Cardiac fibroblast (primary cell): Measurements from ENCODE around the gene FOXRED2.
"Not testable (repeated sequence)": the region's sequence is repeated elsewhere in the genome, so short reads cannot be mapped to it uniquely, and the experiment has no call there.

ENCODE experiments used
- DNase-seq, 2 donors: peaks; one replicate each; pipeline versions ENCODE4 v3.0.0 to v3.0.0-alpha.2; 2010; ENCODE audit warnings: low read depth in 2 of 2
- H3K4me3 ChIP-seq, 2 donors: replicated peaks in 1 of 2; 1 replicate in 1 of 2; 2 replicates in 1 of 2; pipeline ENCODE4 v1.5.1; 2011; ENCODE audit warnings: low read depth in 2 of 2, low read length in 2 of 2, mild to moderate bottlenecking in 2 of 2, moderate library complexity in 1 of 2
- TF ChIP-seq, protein P1 (sequence below): IDR thresholded peaks from one replicate; pipeline ENCODE4 v1.5.1; 2011; ENCODE audit warnings: low read depth, mild to moderate bottlenecking, low read length, inconsistent platforms

Gene FOXRED2

GRCh38 chr22:36456464-36456845, 50.4 kb downstream of the FOXRED2 start:
- H3K4me3 ChIP-seq, result no peak overlapping the region
- DNase-seq, result no peak
- TF ChIP-seq, protein P1, sequence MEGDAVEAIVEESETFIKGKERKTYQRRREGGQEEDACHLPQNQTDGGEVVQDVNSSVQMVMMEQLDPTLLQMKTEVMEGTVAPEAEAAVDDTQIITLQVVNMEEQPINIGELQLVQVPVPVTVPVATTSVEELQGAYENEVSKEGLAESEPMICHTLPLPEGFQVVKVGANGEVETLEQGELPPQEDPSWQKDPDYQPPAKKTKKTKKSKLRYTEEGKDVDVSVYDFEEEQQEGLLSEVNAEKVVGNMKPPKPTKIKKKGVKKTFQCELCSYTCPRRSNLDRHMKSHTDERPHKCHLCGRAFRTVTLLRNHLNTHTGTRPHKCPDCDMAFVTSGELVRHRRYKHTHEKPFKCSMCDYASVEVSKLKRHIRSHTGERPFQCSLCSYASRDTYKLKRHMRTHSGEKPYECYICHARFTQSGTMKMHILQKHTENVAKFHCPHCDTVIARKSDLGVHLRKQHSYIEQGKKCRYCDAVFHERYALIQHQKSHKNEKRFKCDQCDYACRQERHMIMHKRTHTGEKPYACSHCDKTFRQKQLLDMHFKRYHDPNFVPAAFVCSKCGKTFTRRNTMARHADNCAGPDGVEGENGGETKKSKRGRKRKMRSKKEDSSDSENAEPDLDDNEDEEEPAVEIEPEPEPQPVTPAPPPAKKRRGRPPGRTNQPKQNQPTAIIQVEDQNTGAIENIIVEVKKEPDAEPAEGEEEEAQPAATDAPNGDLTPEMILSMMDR, result no peak

DNA sequence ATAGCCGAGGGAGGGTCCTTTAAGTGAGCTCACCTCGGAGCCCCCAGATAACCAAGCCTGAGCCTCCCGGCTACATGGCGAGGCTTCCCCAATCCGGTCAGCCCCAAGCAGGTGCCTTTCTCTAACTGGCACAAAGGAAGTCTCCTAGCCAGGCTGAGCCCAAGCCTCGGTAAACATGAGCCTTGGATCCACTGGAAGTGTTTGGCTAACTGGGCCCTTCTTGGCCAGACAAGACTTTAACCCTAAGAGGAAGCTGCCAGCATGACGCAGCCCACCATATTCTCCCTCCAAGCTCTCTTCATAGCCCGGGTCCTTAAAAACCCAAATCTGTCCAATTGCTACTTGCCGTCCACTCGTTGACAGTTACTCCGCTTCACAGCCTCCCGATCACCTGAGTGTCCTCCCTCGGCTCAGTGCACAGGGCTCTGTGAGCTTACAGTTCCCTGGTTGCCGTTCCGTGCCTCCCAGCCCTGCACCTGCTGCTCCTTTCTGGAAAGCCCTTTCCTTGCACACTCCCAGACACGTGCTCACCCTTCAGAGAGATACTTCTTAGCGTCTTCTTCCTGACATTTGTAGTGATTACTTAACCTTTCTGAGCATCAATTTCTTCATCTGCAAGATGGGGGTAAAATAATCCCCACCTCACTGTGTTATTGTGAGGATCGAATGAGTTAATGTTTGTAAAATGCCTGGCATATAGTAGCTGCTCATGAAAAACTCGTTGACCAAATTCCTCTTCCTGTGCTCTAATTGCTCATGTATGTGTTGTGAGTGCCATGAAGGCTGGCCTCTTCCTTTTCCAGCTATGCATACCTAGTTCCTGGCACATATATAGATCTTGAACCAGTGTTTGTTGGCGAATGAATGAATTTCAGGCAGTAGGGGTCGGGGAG, 51.0 kb downstream of the FOXRED2 start:
- no peak for DNase-seq
- TF ChIP-seq, protein P1, result no peak
- peak overlapping the region in 1 of 2 donors; percentile 15 for H3K4me3 ChIP-seq

DNA sequence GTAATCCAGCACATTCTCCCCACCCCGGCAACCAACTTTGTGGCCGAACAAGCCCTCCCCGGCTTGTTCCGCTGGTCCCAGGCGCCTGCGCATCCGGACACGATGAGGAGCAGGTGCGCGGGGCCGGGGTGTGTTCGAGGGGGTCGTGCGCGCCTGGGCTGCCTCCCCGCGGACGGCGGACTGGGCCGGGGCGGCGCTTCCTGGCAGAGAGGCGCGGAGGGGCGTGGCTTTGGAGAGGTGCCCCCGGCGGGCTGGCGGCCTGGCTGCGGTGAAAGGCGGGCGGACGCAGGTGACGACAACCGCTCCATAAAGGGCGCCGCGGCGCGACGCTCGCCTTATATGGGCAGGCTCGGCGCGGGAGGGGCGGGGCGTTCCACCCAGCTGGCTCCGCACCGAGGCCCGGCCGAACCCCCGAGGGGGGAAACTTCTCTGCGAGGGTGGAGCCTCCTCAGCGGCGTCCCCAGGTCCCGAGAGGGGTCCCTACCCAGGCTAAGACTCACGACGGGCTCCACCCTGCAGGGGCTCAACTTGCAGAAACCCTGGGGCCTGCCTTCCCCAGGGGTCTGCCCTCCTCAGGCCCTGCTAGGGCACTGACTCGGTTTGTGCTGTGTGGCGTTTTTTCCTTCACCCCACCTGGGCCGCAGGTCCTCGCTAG, 51.8 kb downstream of the FOXRED2 start:
- H3K4me3 ChIP-seq, result peak overlapping the region; percentile 15 to 37
- peak; percentile 82 to 88 for DNase-seq
- TF ChIP-seq, protein P1, result no peak

GRCh38 chr22:36453855-36454378, 52.9 kb downstream of the FOXRED2 start:
- DNase-seq, result no peak
- TF ChIP-seq, protein P1, result no peak
- H3K4me3 ChIP-seq, result no peak overlapping the region

- not testable (repeated sequence) for H3K4me3 ChIP-seq, DNase-seq
Measured at GRCh38 chr22:36452978-36453607, 53.7 kb downstream of the FOXRED2 start.

DNA sequence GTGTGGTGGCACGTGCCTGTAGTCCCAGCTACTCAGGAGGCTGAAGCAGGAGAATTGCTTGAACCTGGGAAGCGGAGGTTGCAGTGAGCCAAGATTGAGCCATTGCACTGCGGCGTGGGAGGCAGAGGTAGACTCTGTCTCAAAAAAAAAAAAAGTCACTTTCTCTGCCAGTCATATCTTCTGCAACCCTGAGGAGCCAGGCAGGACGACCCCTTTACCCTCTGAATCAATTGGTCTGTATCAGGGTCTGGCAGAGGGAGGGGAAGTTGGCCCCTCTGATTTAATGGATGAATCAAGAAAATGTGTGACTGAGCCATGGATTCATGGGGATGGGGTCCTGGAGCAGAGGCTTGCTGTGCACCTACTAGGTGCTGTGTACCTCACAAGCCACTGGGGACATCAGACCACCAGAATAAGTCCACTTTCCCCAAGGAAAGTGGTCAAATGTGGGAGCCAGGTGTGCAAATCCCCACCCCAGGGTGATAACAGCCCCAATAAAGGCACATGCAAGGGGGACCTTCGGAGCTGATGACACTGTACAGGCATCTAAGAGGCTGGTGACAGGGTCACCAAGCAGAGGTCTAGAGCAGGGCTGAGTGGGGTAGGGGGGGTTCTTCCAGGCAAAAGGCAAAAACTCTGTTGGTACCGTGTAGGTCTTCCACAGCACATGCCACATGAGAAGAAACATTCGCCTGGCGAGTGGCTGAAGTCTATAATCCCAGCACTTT, 54.4 kb downstream of the FOXRED2 start:
- DNase-seq, result no peak
- TF ChIP-seq, protein P1, result no peak
- no peak overlapping the region for H3K4me3 ChIP-seq

DNA sequence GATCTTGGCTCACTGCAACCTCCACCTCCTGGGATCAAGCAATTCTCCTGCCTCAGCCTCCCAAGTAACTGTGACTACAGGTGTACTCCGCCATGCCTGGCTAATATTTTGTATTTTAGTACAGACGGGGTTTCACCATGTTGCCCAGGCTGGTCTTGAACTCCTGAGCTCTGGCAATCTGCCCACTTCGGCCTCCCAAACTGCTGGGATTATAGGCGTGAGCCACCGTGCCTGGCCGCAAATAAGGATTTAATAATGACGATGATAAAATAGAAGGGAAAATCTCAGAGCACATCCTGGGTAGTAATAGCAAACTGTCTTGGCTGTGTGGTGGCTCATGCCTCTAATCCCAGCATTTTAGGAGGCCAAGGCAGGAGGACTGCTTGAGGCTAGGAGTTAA, 55.9 kb downstream of the FOXRED2 start:
- H3K4me3 ChIP-seq, DNase-seq: not testable (repeated sequence)
